ENCODE data around the gene PIK3CA. TPM values are rescaled to one million over a fixed set of nuclear protein-coding genes. Genes with fewer than 3 reads are reported as not detected.

Gene PIK3CA
- total RNA-seq: 26.9 and 34.8 TPM in 2 replicates

GRCh38 chr3:179147873-179148615 is at the start of gene PIK3CA:
TSS of gene PIK3CA (plus strand) at chr3:179148357. CDS start at chr3:179198826, 50,469 bp downstream.

GRCh38 chr3:179250803-179251476 is 102.8 kb downstream of the PIK3CA start, which contains the start of gene KCNMB3:
TSS of gene KCNMB3 (minus strand) at chr3:179251114. CDS start at chr3:179250990, 124 bp downstream.

Small RNA genes lying within 50 kb of the gene (small RNA-seq; reads per million reads assigned to genes)
- gene RF00402 (ENCODE audit: low replicate concordance): not detected

Other genes with a start within 250 kb of the PIK3CA start
- gene ZMAT3, start 76.5 kb upstream of the PIK3CA start, total RNA-seq: 20.6 and 38.1 TPM in 2 replicates
- 0.88 and 1.1 TPM in 2 replicates for gene KCNMB3, start 102.8 kb downstream of the PIK3CA start, total RNA-seq
- gene ZNF639, start 174.7 kb downstream of the PIK3CA start, total RNA-seq: 49.7 and 62.3 TPM in 2 replicates
- gene MFN1, start 199.4 kb downstream of the PIK3CA start, total RNA-seq: 37.9 and 78.5 TPM in 2 replicates

Data from placental pericyte (primary cell).